Measurements from ENCODE around the gene GYG2. TPM values are rescaled to one million over a fixed set of nuclear protein-coding genes. Genes with fewer than 3 reads are reported as not detected.

Gene GYG2
- total RNA-seq, 1 experiment from 2014 or later, result 47.6 TPM

DNA sequence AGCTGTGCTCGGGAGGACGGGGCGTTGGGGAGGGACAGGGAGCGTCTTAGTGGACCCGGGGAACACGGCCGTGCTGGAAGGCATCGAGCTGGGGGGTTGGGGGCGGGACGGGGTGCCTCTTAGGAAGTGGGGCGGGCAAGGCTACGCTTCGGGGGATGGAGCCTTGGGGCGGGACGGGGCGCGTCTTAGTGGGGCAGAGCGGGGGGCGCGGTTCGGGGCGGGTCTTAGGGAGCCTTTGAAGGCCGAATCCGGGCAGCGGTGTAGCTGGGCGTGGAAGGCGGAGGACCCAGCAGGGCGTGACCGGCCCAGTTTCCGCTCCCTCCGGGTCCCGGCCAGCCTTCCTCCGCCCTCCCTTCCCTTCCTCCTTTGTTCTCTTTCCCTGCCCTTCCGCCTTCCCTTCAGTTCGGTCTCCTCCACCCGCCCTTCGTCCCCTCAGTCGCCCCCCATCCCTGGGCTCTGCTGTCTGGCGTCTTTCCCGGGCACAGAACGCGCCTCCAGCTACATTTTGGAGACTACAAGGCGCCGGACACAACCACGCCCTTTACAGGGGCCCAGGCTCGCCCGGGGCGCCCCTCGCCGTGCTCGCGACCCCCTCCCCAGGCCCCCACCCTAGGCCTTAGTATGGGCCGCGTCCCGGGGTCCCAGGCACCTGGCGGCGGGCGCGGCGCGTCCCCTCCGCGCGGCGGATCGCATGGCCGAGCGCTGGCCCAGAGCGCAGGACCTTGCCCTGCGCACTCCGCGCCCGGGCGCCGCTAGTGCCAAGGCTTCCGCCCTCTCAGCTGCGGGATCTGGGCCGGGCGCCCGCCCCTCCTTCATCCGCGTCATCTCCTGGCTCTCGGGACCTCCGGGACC lies 100.1 kb downstream of the GYG2 start, which contains the start of gene ARSD (continued):
- TF ChIP-seq, protein P1, sequence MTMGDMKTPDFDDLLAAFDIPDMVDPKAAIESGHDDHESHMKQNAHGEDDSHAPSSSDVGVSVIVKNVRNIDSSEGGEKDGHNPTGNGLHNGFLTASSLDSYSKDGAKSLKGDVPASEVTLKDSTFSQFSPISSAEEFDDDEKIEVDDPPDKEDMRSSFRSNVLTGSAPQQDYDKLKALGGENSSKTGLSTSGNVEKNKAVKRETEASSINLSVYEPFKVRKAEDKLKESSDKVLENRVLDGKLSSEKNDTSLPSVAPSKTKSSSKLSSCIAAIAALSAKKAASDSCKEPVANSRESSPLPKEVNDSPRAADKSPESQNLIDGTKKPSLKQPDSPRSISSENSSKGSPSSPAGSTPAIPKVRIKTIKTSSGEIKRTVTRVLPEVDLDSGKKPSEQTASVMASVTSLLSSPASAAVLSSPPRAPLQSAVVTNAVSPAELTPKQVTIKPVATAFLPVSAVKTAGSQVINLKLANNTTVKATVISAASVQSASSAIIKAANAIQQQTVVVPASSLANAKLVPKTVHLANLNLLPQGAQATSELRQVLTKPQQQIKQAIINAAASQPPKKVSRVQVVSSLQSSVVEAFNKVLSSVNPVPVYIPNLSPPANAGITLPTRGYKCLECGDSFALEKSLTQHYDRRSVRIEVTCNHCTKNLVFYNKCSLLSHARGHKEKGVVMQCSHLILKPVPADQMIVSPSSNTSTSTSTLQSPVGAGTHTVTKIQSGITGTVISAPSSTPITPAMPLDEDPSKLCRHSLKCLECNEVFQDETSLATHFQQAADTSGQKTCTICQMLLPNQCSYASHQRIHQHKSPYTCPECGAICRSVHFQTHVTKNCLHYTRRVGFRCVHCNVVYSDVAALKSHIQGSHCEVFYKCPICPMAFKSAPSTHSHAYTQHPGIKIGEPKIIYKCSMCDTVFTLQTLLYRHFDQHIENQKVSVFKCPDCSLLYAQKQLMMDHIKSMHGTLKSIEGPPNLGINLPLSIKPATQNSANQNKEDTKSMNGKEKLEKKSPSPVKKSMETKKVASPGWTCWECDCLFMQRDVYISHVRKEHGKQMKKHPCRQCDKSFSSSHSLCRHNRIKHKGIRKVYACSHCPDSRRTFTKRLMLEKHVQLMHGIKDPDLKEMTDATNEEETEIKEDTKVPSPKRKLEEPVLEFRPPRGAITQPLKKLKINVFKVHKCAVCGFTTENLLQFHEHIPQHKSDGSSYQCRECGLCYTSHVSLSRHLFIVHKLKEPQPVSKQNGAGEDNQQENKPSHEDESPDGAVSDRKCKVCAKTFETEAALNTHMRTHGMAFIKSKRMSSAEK (CRISPR knock-in tag; IDR thresholded peaks at IDR 0.05; ENCODE audit: borderline replicate concordance), result no peak
- TF ChIP-seq KAT7 (CRISPR knock-in tag; IDR thresholded peaks at IDR 0.05; ENCODE audit: borderline replicate concordance), result no peak
- TF ChIP-seq, protein P2, sequence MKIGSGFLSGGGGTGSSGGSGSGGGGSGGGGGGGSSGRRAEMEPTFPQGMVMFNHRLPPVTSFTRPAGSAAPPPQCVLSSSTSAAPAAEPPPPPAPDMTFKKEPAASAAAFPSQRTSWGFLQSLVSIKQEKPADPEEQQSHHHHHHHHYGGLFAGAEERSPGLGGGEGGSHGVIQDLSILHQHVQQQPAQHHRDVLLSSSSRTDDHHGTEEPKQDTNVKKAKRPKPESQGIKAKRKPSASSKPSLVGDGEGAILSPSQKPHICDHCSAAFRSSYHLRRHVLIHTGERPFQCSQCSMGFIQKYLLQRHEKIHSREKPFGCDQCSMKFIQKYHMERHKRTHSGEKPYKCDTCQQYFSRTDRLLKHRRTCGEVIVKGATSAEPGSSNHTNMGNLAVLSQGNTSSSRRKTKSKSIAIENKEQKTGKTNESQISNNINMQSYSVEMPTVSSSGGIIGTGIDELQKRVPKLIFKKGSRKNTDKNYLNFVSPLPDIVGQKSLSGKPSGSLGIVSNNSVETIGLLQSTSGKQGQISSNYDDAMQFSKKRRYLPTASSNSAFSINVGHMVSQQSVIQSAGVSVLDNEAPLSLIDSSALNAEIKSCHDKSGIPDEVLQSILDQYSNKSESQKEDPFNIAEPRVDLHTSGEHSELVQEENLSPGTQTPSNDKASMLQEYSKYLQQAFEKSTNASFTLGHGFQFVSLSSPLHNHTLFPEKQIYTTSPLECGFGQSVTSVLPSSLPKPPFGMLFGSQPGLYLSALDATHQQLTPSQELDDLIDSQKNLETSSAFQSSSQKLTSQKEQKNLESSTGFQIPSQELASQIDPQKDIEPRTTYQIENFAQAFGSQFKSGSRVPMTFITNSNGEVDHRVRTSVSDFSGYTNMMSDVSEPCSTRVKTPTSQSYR (CRISPR knock-in tag; IDR thresholded peaks at IDR 0.05), result no peak
- TF ChIP-seq ZNF396 (CRISPR knock-in tag; IDR thresholded peaks at IDR 0.05; ENCODE audit: borderline replicate concordance), result no peak
- TF ChIP-seq NFYB (CRISPR knock-in tag; conservative IDR thresholded peaks at IDR 0.05; ENCODE audit: low read depth), result no peak
- no peak for TF ChIP-seq NR3C1 (CRISPR knock-in tag; conservative IDR thresholded peaks at IDR 0.05; ENCODE audit: low read depth)
- TF ChIP-seq, protein P3, sequence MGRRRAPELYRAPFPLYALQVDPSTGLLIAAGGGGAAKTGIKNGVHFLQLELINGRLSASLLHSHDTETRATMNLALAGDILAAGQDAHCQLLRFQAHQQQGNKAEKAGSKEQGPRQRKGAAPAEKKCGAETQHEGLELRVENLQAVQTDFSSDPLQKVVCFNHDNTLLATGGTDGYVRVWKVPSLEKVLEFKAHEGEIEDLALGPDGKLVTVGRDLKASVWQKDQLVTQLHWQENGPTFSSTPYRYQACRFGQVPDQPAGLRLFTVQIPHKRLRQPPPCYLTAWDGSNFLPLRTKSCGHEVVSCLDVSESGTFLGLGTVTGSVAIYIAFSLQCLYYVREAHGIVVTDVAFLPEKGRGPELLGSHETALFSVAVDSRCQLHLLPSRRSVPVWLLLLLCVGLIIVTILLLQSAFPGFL (CRISPR knock-in tag; IDR thresholded peaks at IDR 0.05; ENCODE audit: borderline replicate concordance), result no peak
- TF ChIP-seq ZNF263 (CRISPR knock-in tag; IDR thresholded peaks at IDR 0.05; ENCODE audit: low read depth), result 0 out of 2 replicates have a peak, but pooled peaks have one; percentile 23
- no peak for TF ChIP-seq ZNF423 (CRISPR knock-in tag; IDR thresholded peaks at IDR 0.05)
- TF ChIP-seq SMAD4 (CRISPR knock-in tag; IDR thresholded peaks at IDR 0.05), result no peak
- no peak for TF ChIP-seq ZNF416 (CRISPR knock-in tag; IDR thresholded peaks at IDR 0.05)
- TF ChIP-seq, protein P4, sequence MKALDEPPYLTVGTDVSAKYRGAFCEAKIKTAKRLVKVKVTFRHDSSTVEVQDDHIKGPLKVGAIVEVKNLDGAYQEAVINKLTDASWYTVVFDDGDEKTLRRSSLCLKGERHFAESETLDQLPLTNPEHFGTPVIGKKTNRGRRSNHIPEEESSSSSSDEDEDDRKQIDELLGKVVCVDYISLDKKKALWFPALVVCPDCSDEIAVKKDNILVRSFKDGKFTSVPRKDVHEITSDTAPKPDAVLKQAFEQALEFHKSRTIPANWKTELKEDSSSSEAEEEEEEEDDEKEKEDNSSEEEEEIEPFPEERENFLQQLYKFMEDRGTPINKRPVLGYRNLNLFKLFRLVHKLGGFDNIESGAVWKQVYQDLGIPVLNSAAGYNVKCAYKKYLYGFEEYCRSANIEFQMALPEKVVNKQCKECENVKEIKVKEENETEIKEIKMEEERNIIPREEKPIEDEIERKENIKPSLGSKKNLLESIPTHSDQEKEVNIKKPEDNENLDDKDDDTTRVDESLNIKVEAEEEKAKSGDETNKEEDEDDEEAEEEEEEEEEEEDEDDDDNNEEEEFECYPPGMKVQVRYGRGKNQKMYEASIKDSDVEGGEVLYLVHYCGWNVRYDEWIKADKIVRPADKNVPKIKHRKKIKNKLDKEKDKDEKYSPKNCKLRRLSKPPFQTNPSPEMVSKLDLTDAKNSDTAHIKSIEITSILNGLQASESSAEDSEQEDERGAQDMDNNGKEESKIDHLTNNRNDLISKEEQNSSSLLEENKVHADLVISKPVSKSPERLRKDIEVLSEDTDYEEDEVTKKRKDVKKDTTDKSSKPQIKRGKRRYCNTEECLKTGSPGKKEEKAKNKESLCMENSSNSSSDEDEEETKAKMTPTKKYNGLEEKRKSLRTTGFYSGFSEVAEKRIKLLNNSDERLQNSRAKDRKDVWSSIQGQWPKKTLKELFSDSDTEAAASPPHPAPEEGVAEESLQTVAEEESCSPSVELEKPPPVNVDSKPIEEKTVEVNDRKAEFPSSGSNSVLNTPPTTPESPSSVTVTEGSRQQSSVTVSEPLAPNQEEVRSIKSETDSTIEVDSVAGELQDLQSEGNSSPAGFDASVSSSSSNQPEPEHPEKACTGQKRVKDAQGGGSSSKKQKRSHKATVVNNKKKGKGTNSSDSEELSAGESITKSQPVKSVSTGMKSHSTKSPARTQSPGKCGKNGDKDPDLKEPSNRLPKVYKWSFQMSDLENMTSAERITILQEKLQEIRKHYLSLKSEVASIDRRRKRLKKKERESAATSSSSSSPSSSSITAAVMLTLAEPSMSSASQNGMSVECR (CRISPR knock-in tag; IDR thresholded peaks at IDR 0.05; ENCODE audit: borderline replicate concordance), result peak; percentile 38; the same call in 1 of the 2 replicates
- TF ChIP-seq, protein P5, sequence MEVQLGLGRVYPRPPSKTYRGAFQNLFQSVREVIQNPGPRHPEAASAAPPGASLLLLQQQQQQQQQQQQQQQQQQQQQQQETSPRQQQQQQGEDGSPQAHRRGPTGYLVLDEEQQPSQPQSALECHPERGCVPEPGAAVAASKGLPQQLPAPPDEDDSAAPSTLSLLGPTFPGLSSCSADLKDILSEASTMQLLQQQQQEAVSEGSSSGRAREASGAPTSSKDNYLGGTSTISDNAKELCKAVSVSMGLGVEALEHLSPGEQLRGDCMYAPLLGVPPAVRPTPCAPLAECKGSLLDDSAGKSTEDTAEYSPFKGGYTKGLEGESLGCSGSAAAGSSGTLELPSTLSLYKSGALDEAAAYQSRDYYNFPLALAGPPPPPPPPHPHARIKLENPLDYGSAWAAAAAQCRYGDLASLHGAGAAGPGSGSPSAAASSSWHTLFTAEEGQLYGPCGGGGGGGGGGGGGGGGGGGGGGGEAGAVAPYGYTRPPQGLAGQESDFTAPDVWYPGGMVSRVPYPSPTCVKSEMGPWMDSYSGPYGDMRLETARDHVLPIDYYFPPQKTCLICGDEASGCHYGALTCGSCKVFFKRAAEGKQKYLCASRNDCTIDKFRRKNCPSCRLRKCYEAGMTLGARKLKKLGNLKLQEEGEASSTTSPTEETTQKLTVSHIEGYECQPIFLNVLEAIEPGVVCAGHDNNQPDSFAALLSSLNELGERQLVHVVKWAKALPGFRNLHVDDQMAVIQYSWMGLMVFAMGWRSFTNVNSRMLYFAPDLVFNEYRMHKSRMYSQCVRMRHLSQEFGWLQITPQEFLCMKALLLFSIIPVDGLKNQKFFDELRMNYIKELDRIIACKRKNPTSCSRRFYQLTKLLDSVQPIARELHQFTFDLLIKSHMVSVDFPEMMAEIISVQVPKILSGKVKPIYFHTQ (CRISPR knock-in tag; IDR thresholded peaks at IDR 0.05), result no peak
- TF ChIP-seq JUN (CRISPR knock-in tag; IDR thresholded peaks at IDR 0.05), result no peak
- TF ChIP-seq, protein P6, sequence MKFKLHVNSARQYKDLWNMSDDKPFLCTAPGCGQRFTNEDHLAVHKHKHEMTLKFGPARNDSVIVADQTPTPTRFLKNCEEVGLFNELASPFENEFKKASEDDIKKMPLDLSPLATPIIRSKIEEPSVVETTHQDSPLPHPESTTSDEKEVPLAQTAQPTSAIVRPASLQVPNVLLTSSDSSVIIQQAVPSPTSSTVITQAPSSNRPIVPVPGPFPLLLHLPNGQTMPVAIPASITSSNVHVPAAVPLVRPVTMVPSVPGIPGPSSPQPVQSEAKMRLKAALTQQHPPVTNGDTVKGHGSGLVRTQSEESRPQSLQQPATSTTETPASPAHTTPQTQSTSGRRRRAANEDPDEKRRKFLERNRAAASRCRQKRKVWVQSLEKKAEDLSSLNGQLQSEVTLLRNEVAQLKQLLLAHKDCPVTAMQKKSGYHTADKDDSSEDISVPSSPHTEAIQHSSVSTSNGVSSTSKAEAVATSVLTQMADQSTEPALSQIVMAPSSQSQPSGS (CRISPR knock-in tag; IDR thresholded peaks at IDR 0.05; ENCODE audit: borderline replicate concordance, low read depth), result no peak
- TF ChIP-seq NR1H2 (CRISPR knock-in tag; IDR thresholded peaks at IDR 0.05), result no peak
- TF ChIP-seq, protein P7, sequence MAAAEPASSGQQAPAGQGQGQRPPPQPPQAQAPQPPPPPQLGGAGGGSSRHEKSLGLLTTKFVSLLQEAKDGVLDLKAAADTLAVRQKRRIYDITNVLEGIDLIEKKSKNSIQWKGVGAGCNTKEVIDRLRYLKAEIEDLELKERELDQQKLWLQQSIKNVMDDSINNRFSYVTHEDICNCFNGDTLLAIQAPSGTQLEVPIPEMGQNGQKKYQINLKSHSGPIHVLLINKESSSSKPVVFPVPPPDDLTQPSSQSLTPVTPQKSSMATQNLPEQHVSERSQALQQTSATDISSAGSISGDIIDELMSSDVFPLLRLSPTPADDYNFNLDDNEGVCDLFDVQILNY (CRISPR knock-in tag; IDR thresholded peaks at IDR 0.05), result peak; percentile 26; the same call in 1 of the 2 replicates
- TF ChIP-seq PRRX2 (CRISPR knock-in tag; IDR thresholded peaks at IDR 0.05), result no peak
- TF ChIP-seq SOX15 (CRISPR knock-in tag; IDR thresholded peaks at IDR 0.05), result no peak
